ENCODE measurements around the gene FFAR2. TPM values are rescaled to one million over a fixed set of nuclear protein-coding genes. Genes with fewer than 3 reads are reported as not detected.

FFAR2 gene
- total RNA-seq, 4 donors from 2014 or later = 0.29 to 0.64 (median 0.30) TPM; not detected in 1

GRCh38 chr19:35433448-35433847 is 14.6 kb upstream of the FFAR2 start:
- TF ChIP-seq CTCF (IDR thresholded peaks at IDR 0.05) (no peak), POLR2AphosphoS5 (IDR thresholded peaks at IDR 0.05) (no peak), POLR2A (IDR thresholded peaks at IDR 0.05) (no peak), EP300 (IDR thresholded peaks at IDR 0.05) (no peak)
- no peaks in the 10 kb centered on the region for H3K9me3 ChIP-seq
- 86% methylated on average over 5 of the region's 7 CpGs for WGBS
- H3K27me3 ChIP-seq = no peaks in the 10 kb centered on the region
- H3K4me3 ChIP-seq = no peak overlapping the region
- H3K27ac ChIP-seq = no peak overlapping the region
- H3K36me3 ChIP-seq = no peaks in the 10 kb centered on the region
- H3K4me1 ChIP-seq = peaks cover 43% of the 10 kb centered on the region
- no peak for DNase-seq (ENCODE audit: low spot score in 2 of 2)

DNA sequence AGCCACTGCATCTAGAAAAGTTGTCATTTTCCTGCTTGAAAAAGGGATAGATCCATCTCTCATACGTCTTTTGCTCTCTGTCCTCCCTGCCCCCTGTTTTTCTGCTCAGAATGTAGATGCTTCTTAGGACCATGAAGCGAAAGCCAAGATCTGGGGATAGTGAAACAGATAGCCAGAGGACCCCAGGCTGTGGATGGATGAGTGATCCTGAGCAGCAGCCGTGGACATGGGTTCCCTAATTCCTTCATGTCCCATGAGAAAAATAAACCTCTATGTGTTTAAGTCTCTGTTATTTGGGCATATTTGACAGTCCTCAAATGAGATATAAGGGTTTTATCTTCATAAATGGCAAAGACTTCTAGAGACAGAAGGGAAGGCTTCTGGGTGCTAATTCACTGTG is 12.2 kb upstream of the FFAR2 start:
- H3K9me3 ChIP-seq = no peaks in the 10 kb centered on the region
- no peaks in the 10 kb centered on the region for H3K36me3 ChIP-seq
- no peaks in the 10 kb centered on the region for H3K27me3 ChIP-seq
- no peak overlapping the region for H3K4me3 ChIP-seq
- H3K4me1 ChIP-seq = peaks cover 43% of the 10 kb centered on the region
- no peak for DNase-seq (ENCODE audit: low spot score in 2 of 2)
- 71% methylated on average over 3 of the region's 3 CpGs for WGBS
- TF ChIP-seq POLR2AphosphoS5 (IDR thresholded peaks at IDR 0.05) = no peak
- TF ChIP-seq EP300 (IDR thresholded peaks at IDR 0.05) = no peak
- H3K27ac ChIP-seq = peak overlapping the region; percentile 40

GRCh38 chr19:35436477-35437405 is 11.3 kb upstream of the FFAR2 start:
- peaks cover 43% of the 10 kb centered on the region for H3K4me1 ChIP-seq
- no peaks in the 10 kb centered on the region for H3K36me3 ChIP-seq
- 7% methylated on average over 17 of the region's 17 CpGs for WGBS
- no peaks in the 10 kb centered on the region for H3K27me3 ChIP-seq
- H3K4me3 ChIP-seq = peak overlapping the region; percentile 11
- DNase-seq (ENCODE audit: low spot score in 2 of 2) = no peak
- H3K9me3 ChIP-seq = no peaks in the 10 kb centered on the region
- no peak for TF ChIP-seq CTCF (IDR thresholded peaks at IDR 0.05)
- no peak for TF ChIP-seq POLR2A (IDR thresholded peaks at IDR 0.05)
- TF ChIP-seq EP300 (IDR thresholded peaks at IDR 0.05) = no peak
- TF ChIP-seq POLR2AphosphoS5 (IDR thresholded peaks at IDR 0.05) = peak in 1 of 3 donors; percentile 20
- peak overlapping the region; percentile 67 for H3K27ac ChIP-seq

DNA sequence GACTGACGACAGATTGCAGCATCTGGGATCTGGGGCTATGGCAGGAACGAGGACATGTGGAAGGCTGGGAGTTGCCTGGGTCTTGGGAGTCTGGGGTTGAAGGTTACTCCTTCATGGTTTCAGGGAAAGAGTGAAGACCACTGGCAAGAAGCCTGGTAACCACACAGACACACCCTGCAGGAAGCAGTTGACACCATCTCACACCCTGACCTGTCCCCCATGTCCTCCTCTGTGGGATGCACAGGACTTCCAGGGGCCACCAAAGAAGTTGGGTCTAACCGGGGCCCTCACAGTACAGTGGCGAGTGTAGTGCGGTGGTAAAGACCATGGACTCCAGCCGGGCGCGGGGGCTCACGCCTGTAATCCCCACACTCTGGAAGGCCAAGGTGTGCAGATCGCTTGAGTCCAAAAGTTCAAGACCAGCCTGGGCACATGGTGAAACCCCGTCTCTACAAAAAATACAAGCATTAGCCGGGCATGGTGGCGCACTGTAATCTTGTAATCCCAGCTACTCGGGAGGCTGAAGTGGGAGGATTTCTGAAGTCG is 10.6 kb upstream of the FFAR2 start:
- no peak overlapping the region for H3K4me3 ChIP-seq
- H3K36me3 ChIP-seq = no peaks in the 10 kb centered on the region
- H3K27ac ChIP-seq = no peak overlapping the region
- 91% methylated on average over 15 of the region's 15 CpGs for WGBS
- no peaks in the 10 kb centered on the region for H3K27me3 ChIP-seq
- H3K4me1 ChIP-seq = peaks cover 43% of the 10 kb centered on the region
- TF ChIP-seq POLR2A (IDR thresholded peaks at IDR 0.05) = no peak
- TF ChIP-seq POLR2AphosphoS5 (IDR thresholded peaks at IDR 0.05) = no peak
- no peak for TF ChIP-seq EP300 (IDR thresholded peaks at IDR 0.05)
- TF ChIP-seq CTCF (IDR thresholded peaks at IDR 0.05) = no peak
- no peak for DNase-seq (ENCODE audit: low spot score in 2 of 2)
- no peaks in the 10 kb centered on the region for H3K9me3 ChIP-seq

DNA sequence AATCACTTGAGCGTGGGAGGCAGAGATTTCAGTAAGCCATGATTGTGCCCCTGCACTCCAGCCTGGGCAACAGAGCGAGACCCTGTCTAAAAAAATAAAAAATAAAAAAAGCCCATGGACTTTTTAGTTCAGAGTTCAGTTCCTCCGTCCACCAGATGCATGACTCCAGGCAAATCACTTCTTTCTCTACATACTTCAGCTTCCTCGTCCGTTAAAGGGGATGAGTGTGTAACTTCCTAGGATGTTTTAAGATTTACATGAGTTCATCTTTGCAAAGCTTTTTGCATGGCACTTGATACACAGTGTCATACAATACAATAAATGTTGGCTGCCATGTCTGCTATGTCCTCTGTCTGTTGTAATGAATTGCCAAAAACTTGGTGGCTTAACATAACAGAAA is 10.0 kb upstream of the FFAR2 start:
- peaks cover 43% of the 10 kb centered on the region for H3K4me1 ChIP-seq
- no peak for TF ChIP-seq POLR2A (IDR thresholded peaks at IDR 0.05)
- TF ChIP-seq POLR2AphosphoS5 (IDR thresholded peaks at IDR 0.05) = no peak
- TF ChIP-seq CTCF (IDR thresholded peaks at IDR 0.05) = no peak
- TF ChIP-seq EP300 (IDR thresholded peaks at IDR 0.05) = no peak
- H3K27ac ChIP-seq = no peak overlapping the region
- H3K4me3 ChIP-seq = no peak overlapping the region
- H3K9me3 ChIP-seq = no peaks in the 10 kb centered on the region
- H3K27me3 ChIP-seq = no peaks in the 10 kb centered on the region
- WGBS = 88% methylated on average over 5 of the region's 5 CpGs
- no peak for DNase-seq (ENCODE audit: low spot score in 2 of 2)
- no peaks in the 10 kb centered on the region for H3K36me3 ChIP-seq

Data from suprapubic skin (tissue), 4 donors.